BLaER1 treated with 17β-estradiol and CSF1 and Interleukin-3, amounts not matched to agents 10 nM and 100 nM (cell line): ENCODE results near the gene MRGPRG.

Source experiments
- H3K27ac ChIP-seq, 11 experiments: shearing (Covaris generic); formaldehyde crosslinking; 2 replicates each; pipeline ENCODE4 v1.8.1; 2022
- H3K27me3 ChIP-seq, 11 experiments: shearing (Covaris generic); formaldehyde crosslinking; 2 replicates each; pipeline ENCODE4 v1.8.1; 2022
- H3K36me3 ChIP-seq, 11 experiments: shearing (Covaris generic); formaldehyde crosslinking; 2 replicates each; pipeline ENCODE4 v1.8.1; 2022
- H3K4me1 ChIP-seq, 10 experiments: shearing (Covaris generic); formaldehyde crosslinking; 2 replicates each; pipeline ENCODE4 v1.8.1; 2022
- H3K4me2 ChIP-seq, 11 experiments: shearing (Covaris generic); formaldehyde crosslinking; 2 replicates each; pipeline ENCODE4 v1.8.1; 2022
- H3K4me3 ChIP-seq, 10 experiments: shearing (Covaris generic); formaldehyde crosslinking; 2 replicates each; pipeline ENCODE4 v1.8.1; 2022
- H3K9ac ChIP-seq, 11 experiments: shearing (Covaris generic); formaldehyde crosslinking; 2 replicates each; pipeline ENCODE4 v1.8.1; 2022
- H3K9me3 ChIP-seq, 11 experiments: shearing (Covaris generic); formaldehyde crosslinking; replicated peaks in 1 of 11; 2 replicates each; pipeline ENCODE4 v1.8.1; 2022
- H4K20me1 ChIP-seq, 11 experiments: shearing (Covaris generic); formaldehyde crosslinking; 2 replicates each; pipeline ENCODE4 v1.8.1; 2022
- Cebpa-rat ChIP-seq, 11 experiments: shearing (Covaris generic); IDR thresholded peaks; 2 replicates each; pipeline ENCODE4 v1.8.1; 2022

MRGPRG gene

GRCh38 chr11:3232956-3233355, 14.3 kb upstream of the MRGPRG start:
- no peak for TF ChIP-seq Cebpa-rat (IDR thresholded peaks at IDR 0.05)
- Histone ChIP-seq H3K27ac (no peak overlapping the region), H3K4me2 (no peak overlapping the region), H3K9me3 (no peaks in the 10 kb centered on the region), H3K4me3 (no peak overlapping the region), H3K9ac (no peak overlapping the region), H3K4me1 (peaks cover 0 to 14% (median 2%) of the 10 kb centered on the region in 10 experiments; a peak in 6 of 20 replicates), H3K36me3 (no peaks in the 10 kb centered on the region), H4K20me1 (0 out of 22 replicates have a peak, but pooled peaks cover 0 to under 1% (median 0%) of the 10 kb centered on the region in 11 experiments), H3K27me3 (no peaks in the 10 kb centered on the region)

GRCh38 chr11:3231851-3232744, 13.5 kb upstream of the MRGPRG start, which contains the start of gene MRGPRE:
Gene MRGPRE (minus strand): TSS chr11:3232417. CDS start chr11:3228799, 3,618 bp downstream.
- Histone ChIP-seq H3K9me3 (no peaks in the 10 kb centered on the region), H4K20me1 (0 out of 22 replicates have a peak, but pooled peaks cover 0 to 5% (median 0%) of the 10 kb centered on the region in 11 experiments), H3K27me3 (no peaks in the 10 kb centered on the region), H3K4me1 (peaks cover under 1 to 21% (median 8%) of the 10 kb centered on the region in 10 experiments; a peak in 14 of 20 replicates), H3K4me3 (no peak within 1 kb of the TSS), H3K27ac (no peak within 1 kb of the TSS), H3K36me3 (no peaks in the 10 kb centered on the region), H3K4me2 (peak within 1 kb of the TSS in 2 of 11 experiments; percentile 25 to 28; a peak in 4 of 22 replicates), H3K9ac (no peak within 1 kb of the TSS)
- TF ChIP-seq Cebpa-rat (IDR thresholded peaks at IDR 0.05) = no peak

GRCh38 chr11:3231550-3231850, 12.9 kb upstream of the MRGPRG start:
- H3K36me3 ChIP-seq = no peaks in the 10 kb centered on the region
- H3K27ac ChIP-seq = no peak overlapping the region
- peaks cover 6 to 27% (median 14%) of the 10 kb centered on the region in 10 experiments for H3K4me1 ChIP-seq
- no peak overlapping the region for H3K4me3 ChIP-seq
- peak overlapping the region in 2 of 11 experiments; percentile 24 to 28; a peak in 2 of 22 replicates for H3K4me2 ChIP-seq
- no peak for TF ChIP-seq Cebpa-rat (IDR thresholded peaks at IDR 0.05)
- H3K9me3 ChIP-seq = no peaks in the 10 kb centered on the region
- no peaks in the 10 kb centered on the region for H3K27me3 ChIP-seq
- H4K20me1 ChIP-seq = peaks cover 0 to 5% (median 0%) of the 10 kb centered on the region in 11 experiments; a peak in 1 of 22 replicates
- H3K9ac ChIP-seq = no peak overlapping the region

- no peak overlapping the region for H3K4me3 ChIP-seq
- peaks cover 0 to 9% (median 0%) of the 10 kb centered on the region in 11 experiments; a peak in 1 of 22 replicates for H4K20me1 ChIP-seq
- H3K27me3 ChIP-seq = no peaks in the 10 kb centered on the region
- H3K4me1 ChIP-seq = peaks cover 12 to 33% (median 20%) of the 10 kb centered on the region in 10 experiments
- no peak overlapping the region for H3K9ac ChIP-seq
- H3K36me3 ChIP-seq = no peaks in the 10 kb centered on the region
- no peak for TF ChIP-seq Cebpa-rat (IDR thresholded peaks at IDR 0.05)
- H3K27ac ChIP-seq = no peak overlapping the region
- H3K4me2 ChIP-seq = peak overlapping the region in 1 of 11 experiments; percentile 25; a peak in 1 of 22 replicates
- H3K9me3 ChIP-seq = no peaks in the 10 kb centered on the region
These were observed 12.3 kb upstream of the MRGPRG start for GRCh38 chr11:3230636-3231549.

GRCh38 chr11:3229673-3230630, 11.3 kb upstream of the MRGPRG start:
- TF ChIP-seq Cebpa-rat (IDR thresholded peaks at IDR 0.05) = no peak
- no peak overlapping the region for H3K9ac ChIP-seq
- no peak overlapping the region for H3K4me3 ChIP-seq
- H3K27ac ChIP-seq = no peak overlapping the region
- no peaks in the 10 kb centered on the region for H3K36me3 ChIP-seq
- no peak overlapping the region for H3K4me2 ChIP-seq
- peaks cover 0 to 10% (median 0%) of the 10 kb centered on the region in 11 experiments; a peak in 1 of 22 replicates for H4K20me1 ChIP-seq
- no peaks in the 10 kb centered on the region for H3K27me3 ChIP-seq
- no peaks in the 10 kb centered on the region for H3K9me3 ChIP-seq
- H3K4me1 ChIP-seq = peaks cover 22 to 40% (median 30%) of the 10 kb centered on the region in 10 experiments

- Histone ChIP-seq H3K9ac (no peak overlapping the region), H3K4me3 (no peak overlapping the region), H3K27me3 (peaks cover 0 to 11% (median 0%) of the 10 kb centered on the region in 11 experiments; a peak in 6 of 22 replicates), H3K9me3 (no peaks in the 10 kb centered on the region), H4K20me1 (peaks cover 0 to 11% (median 0%) of the 10 kb centered on the region in 11 experiments; a peak in 1 of 22 replicates), H3K4me1 (peaks cover 34 to 55% (median 45%) of the 10 kb centered on the region in 10 experiments), H3K36me3 (no peaks in the 10 kb centered on the region), H3K4me2 (no peak overlapping the region), H3K27ac (no peak overlapping the region)
- TF ChIP-seq Cebpa-rat (IDR thresholded peaks at IDR 0.05) = no peak
These were observed 9.8 kb upstream of the MRGPRG start for GRCh38 chr11:3228445-3228829.

- peaks cover 0 to 17% (median 0%) of the 10 kb centered on the region in 11 experiments; a peak in 7 of 22 replicates for H3K27me3 ChIP-seq
- H4K20me1 ChIP-seq = peaks cover 0 to 11% (median 0%) of the 10 kb centered on the region in 11 experiments; a peak in 2 of 22 replicates
- peak overlapping the region in 7 of 11 experiments; percentile 21 to 93 (median 72); a peak in 10 of 22 replicates for H3K4me2 ChIP-seq
- no peak for TF ChIP-seq Cebpa-rat (IDR thresholded peaks at IDR 0.05)
- peaks cover 40 to 61% (median 51%) of the 10 kb centered on the region in 10 experiments for H3K4me1 ChIP-seq
- H3K9me3 ChIP-seq = no peaks in the 10 kb centered on the region
- H3K9ac ChIP-seq = no peak overlapping the region
- no peak overlapping the region for H3K4me3 ChIP-seq
- no peak overlapping the region for H3K27ac ChIP-seq
- no peaks in the 10 kb centered on the region for H3K36me3 ChIP-seq
These were observed 9.2 kb upstream of the MRGPRG start for GRCh38 chr11:3227568-3228444.
